Bronchial epithelial cell (primary cell): ENCODE data around the gene GIPC3. TPM values are rescaled to one million over a fixed set of nuclear protein-coding genes. Genes with fewer than 3 reads are reported as not detected.
A peak's percentile ranks its signal among the peaks of the same experiment; 100 is the strongest.

Experiments used
- DNase-seq: peaks from one replicate; pipeline ENCODE4 v3.0.0-alpha.2; 2010; ENCODE audit warnings: low read depth
- FAIRE-seq: peaks from 2 replicates; lab custom pipeline; 2011; peaks lifted over from hg19 to GRCh38; lab: Jason Lieb, UNC
- H3K27me3 ChIP-seq: 2 replicates; pipeline ENCODE4 v1.5.1; 2011; ENCODE audit warnings: low read length; ENCODE audit not compliant: control insufficient read depth, insufficient read depth
- H3K36me3 ChIP-seq: 2 replicates; pipeline ENCODE4 v1.5.1; 2011; ENCODE audit warnings: low read length; ENCODE audit not compliant: control insufficient read depth, insufficient read depth
- H3K4me3 ChIP-seq: 2 replicates; pipeline ENCODE4 v1.5.1; 2011; ENCODE audit warnings: mild to moderate bottlenecking, low read depth, low read length, control low read depth
- total RNA-seq: library from RNA; depleted of rRNA; stranded (reverse); fragments of >200 nt; gene quantifications from 2 replicates; pipeline ENCODE4 v1.2.1, GENCODE V29; 2014
- TF ChIP-seq, protein P1 (sequence below): IDR thresholded peaks from 2 replicates; pipeline ENCODE4 v1.5.1; 2011; ENCODE audit warnings: mild to moderate bottlenecking, moderate library complexity, low read length, control low read depth, inconsistent platforms; ENCODE audit not compliant: insufficient read depth, severe bottlenecking

The GIPC3 gene
- total RNA-seq, 1 donor from 2014 or later = not detected

DNA sequence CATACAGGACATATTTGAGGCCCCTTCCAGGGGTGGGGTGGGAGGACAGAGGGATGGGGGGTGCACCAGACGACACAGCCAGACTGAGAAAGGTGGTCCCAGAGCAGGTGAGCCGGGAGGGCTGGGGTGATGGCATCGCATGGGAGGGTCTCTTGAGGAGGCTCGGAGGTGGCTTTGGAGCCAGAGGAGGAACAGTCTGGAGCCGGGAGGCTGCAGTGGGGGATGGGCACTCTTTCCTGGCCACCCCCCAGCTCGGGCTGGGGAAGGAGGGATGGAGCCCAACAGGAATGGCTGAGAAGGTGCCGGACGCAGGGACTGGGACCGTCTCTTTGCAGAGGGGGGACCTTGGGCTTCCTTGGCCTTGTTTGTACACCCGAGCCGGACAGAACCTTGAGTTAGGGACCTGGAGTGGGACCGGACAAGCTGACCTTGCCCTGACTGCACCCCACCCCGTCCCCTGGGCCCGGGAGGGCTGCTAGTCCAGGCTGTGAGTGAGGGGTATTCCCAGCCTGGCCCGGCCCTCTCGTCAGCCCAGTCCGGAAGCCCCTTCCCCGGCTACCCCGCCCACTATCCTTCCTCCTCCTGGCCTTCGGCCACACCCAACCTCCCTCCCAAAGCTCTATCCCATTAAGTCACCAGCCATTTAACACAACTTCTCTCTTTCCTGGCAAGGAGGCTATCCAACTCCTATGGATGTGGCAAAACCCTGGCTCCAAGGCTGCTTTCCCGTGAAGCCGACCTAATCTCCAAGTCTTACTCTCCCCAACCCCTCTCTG, 22.2 kb downstream of the GIPC3 start:
- Histone ChIP-seq H3K36me3 (peaks cover 10% of the 10 kb centered on the region), H3K4me3 (peak overlapping the region; percentile 25), H3K27me3 (no peaks in the 10 kb centered on the region)
- TF ChIP-seq, protein P1, sequence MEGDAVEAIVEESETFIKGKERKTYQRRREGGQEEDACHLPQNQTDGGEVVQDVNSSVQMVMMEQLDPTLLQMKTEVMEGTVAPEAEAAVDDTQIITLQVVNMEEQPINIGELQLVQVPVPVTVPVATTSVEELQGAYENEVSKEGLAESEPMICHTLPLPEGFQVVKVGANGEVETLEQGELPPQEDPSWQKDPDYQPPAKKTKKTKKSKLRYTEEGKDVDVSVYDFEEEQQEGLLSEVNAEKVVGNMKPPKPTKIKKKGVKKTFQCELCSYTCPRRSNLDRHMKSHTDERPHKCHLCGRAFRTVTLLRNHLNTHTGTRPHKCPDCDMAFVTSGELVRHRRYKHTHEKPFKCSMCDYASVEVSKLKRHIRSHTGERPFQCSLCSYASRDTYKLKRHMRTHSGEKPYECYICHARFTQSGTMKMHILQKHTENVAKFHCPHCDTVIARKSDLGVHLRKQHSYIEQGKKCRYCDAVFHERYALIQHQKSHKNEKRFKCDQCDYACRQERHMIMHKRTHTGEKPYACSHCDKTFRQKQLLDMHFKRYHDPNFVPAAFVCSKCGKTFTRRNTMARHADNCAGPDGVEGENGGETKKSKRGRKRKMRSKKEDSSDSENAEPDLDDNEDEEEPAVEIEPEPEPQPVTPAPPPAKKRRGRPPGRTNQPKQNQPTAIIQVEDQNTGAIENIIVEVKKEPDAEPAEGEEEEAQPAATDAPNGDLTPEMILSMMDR = no peak
- FAIRE-seq (no peak), DNase-seq (no peak)

DNA sequence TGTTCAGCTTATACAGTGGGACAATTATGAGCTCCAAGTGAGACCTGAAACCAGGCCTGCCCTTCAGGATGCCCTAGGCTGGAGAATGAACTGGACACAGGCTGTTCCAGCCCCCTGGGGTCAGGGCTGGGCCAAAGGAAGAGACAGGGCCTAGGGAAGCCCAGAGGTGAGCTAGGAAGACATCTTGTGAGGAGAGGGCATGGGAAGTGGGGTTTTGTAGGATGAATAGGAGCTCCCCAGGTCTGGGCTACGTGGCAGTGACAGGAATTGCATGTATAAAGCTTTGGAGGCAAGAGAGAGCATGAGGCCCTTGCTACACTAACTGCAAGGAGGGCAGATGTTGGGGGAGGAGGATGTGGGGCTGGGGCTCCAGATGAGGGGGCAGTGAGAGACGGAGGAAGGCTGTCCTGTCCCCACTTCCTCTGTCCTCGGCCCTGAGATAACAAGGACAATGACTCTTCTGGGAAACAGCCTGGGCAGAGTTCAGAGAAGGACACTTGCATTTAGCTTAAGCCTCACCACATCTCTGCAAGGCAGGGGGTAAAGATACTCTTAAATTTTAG, 22.9 kb downstream of the GIPC3 start:
- TF ChIP-seq, protein P1 = no peak
- DNase-seq (no peak), FAIRE-seq (no peak)
- Histone ChIP-seq H3K36me3 (peaks cover 12% of the 10 kb centered on the region), H3K4me3 (no peak overlapping the region), H3K27me3 (no peaks in the 10 kb centered on the region)

DNA sequence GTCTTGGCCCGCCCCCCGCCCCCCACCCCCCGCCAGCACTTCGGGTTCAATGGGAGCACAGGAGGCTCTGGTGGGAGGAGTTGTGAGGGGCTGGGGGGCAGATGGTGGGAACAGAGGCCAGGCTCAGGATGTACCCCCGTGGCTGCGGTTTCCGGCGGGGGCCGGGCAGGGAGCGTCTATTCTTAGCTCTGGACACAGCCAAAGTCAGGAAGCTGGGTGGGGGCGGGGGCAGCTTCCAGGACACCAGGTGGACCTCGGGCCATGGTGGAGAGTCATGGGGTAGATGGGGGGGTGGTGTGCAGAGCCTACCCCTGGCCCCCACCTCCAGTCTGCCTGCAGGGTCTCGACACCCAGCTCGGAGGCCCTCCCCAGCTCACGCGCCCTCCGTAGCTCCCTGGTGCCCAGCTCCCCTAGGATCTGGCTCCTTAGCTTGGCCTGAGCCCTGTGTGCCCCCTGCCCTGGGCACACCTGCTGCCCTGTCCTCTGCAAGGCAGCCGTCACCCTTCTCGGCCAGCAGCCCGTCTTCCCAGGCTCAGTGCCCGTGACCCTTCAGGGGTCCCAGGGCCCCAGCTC, 23.6 kb downstream of the GIPC3 start:
- Histone ChIP-seq H3K4me3 (no peak overlapping the region), H3K36me3 (peaks cover 14% of the 10 kb centered on the region), H3K27me3 (no peaks in the 10 kb centered on the region)
- TF ChIP-seq, protein P1 = no peak
- DNase-seq = no peak
- FAIRE-seq = no peak

DNA sequence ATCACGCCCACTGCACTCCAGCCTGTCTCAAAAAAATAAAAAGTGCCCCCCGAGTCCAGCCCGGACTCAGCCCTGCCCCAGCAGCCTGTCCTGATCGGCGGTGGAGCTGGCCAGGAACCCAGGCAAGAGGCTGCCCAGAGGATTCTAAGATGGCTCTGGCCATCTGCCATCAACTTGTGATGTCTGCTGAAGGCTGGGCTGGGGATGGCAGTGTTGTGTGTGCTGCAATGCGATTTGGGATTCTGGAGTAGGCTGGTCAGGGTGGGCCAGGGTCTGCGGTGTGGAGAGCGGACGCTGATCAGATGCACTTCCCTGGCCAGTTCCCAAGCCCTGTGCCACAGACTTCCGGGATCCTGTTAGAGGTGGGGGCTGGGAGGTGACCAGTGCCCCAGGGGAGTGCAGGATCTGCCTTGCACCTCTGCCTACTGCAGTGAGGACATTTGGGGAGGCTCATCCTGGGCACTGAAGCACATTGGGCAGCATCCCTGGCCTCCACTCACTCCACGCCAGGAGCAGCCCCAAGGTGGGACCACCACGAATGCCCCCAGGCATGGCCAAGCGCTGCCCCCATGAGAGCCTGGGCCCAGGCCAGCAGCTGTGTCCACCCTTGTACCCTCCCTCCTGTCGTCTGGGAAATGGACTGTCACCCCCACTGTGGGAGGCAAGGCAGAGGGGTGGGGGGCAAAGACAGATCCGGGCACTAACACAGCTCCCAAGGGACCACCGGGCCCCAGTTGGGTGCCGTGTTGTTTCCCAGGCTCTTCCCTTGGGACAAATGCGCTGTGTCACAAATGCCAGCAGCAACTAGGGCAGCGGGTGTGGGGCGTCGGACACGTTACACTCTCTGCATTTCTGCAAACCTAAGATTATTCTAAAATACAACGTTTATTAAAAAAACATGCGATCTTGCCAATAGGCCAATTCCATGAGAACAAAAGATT, 24.8 kb downstream of the GIPC3 start:
- H3K4me3 ChIP-seq = no peak overlapping the region
- H3K36me3 ChIP-seq = peaks cover 14% of the 10 kb centered on the region
- FAIRE-seq = no peak
- no peaks in the 10 kb centered on the region for H3K27me3 ChIP-seq
- TF ChIP-seq, protein P1 = no peak
- DNase-seq = no peak

DNA sequence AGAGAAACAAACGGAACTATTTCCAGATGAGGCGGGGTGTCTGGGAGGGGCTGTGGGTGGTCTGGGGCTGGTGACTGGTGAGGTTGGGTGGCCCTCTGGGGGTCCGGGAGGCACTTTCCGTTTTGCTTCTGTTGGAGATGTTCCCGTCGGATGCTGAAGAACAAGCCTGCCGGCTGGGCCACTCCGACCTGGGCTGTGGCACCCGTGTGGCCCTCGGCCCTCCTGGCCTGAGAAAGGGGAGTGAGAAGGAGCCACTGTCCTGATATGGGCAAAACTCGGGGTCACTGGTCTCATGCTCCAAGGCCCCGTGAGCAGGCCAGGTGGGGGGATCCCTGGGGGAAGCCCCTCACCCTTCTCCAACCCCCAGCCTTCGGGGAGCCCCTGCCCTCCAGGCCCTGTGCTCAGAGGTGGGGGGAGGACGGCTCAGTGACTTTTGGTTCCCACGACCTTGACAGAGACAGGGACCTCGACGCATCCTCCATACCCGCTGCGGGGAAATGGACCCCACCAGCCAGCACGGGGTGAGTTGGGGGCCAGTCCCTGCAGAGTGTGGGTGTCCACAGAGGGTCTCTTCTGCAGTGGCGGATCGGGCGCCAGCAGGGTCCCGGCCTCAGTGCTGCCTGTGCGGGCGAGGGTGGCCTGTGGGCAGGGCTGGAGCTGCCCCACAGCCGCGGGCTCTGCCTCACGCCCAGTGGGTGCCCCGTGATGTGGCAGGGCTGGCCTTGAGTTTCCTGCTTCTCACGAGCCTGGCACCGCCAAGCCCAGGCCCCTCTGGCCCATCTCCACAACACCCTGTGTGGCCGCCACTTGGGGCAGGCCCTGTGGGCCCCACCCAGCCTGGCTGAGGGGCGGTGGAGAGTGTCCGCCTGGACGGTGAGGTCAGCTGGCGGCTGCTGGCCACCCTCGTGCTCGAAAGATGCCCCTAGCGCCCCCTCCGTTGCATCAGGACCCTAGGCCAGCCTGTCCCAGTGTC, 25.8 kb downstream of the GIPC3 start:
- no peak for DNase-seq
- H3K4me3 ChIP-seq = no peak overlapping the region
- FAIRE-seq = no peak
- TF ChIP-seq, protein P1 = no peak
- H3K36me3 ChIP-seq = peaks cover 14% of the 10 kb centered on the region
- no peaks in the 10 kb centered on the region for H3K27me3 ChIP-seq
